Stimulated activated CD4-positive, alpha-beta T cell treated with anti-CD3 and anti-CD28 coated beads, Interleukin-1b, Interleukin-23, amount 100 ng/mL, for 1 hour (primary cell): ENCODE measurements around the gene PTPRF.

Source experiments
- DNase-seq, 2 donors: peaks; one replicate each; pipeline ENCODE4 v3.0.0-alpha.2; 2020; ENCODE audit warnings: low read depth in 2 of 2

The PTPRF gene

DNA sequence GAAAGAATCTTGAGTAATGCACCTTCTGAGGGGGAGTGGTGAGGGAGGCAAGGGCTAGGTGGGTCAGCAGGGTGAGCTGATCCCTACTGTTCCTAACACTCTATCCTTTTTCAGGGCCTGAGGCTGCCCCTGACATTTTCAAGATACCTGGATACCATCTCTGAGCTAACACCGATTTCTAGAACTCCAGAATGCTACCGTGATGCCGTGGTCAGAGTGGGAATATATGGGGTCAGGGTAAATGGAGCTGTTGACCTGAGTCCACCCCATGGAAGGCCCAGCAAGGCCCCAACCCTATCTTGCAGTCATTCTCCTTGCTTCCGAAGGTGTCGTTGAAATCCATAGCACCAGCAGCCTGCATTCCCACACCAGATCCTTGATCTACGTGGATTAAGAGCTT lies 18.0 kb upstream of the PTPRF start:
- no peak for DNase-seq

DNA sequence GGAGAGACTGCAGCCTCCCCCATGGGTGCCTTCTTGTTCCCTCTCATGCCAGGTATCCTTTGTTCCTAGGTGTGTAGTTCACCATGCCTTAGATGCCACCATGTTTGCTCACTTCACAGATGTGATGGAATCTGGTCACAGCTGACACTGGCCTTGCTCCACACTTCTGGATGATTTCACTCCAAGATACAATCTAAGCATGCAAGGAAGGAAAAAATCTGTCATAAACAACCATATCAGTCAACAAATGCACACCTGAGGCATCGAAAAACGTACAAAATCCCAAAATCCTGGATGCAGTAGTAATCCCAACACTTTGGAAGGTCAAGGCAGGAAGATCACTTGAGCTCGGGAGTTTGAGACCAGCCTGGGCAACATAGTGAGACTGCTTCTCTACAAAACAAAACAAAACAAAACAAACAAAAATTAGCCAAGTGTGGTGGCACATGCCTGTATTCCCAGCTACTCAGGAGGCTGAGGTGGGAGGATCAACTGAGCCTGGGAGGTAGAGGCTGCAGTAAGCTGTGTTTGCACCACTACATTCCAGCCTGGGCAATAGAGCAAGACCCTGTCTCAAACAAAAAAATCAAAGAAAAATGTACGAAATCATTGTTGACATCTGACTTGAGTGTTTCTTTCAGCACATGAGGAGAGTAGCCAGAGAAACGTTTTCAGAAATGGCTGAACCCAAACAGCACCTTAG lies 17.1 kb upstream of the PTPRF start:
- DNase-seq = no peak

DNA sequence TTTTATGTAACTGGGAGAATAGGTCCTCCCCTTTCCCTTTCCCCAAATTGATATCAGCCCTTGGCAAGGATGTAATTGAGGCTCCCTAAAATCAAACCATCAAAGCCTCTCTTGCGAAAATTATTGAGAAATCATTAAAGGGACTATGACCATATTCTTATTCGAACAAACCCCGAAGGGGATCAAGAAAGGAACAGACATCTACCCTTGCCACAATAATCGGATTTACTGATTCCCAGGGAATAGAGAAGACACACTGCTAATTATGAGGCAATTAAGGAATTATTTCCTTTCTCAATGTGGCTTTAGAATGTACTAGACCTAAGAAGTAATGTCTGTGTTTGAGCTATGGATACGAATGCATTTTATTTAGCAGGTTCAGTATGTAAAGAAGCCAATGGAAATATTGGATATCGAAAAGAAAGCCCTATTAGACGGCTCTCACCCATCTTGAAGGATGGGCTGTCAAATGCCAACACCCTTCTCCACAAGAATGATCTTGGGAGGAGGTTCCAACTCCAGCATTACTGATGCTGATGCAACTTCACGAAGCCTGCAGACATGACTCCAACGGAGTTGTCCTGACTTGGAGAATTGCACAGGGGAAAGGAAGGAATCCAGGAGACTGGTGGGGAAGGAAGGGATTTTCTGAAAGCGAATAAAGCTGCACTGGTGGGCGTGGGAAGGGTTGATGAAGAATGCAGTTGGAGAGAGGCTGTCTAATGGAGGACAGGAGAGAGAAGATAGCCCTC lies 11.6 kb upstream of the PTPRF start:
- no peak for DNase-seq

DNA sequence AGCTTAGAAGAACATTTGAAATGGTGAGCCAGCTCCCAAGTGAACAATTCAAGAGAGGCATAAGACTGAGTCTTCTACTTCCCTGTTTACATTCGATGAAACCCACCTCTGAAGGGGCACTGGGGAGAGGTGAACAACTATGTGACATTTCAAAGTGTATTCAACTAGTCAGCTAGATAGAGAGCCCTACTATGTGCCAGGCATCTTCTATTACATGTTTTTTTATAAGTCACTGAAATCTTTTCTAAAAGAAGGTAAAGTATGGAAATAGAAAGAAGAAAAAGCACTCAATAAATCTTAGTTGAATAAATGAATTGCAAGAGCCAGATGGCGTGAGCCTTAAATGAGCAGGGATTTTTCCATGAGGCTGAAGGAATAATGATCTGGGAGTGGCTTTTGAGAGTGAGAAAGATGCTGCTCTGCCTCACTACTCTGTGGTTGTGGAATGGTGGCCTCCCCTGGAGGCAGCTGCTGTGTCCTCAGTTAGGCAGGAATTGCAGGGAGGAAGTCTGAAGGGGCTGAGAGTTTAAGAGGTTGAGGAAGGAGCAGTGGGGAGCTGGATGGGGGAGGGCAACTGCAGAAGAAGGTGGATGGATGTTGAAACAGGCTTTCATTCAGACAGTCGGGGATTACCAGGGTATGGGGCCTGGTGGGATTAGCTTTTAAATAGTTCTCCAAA lies 10.4 kb upstream of the PTPRF start:
- no peak for DNase-seq

DNA sequence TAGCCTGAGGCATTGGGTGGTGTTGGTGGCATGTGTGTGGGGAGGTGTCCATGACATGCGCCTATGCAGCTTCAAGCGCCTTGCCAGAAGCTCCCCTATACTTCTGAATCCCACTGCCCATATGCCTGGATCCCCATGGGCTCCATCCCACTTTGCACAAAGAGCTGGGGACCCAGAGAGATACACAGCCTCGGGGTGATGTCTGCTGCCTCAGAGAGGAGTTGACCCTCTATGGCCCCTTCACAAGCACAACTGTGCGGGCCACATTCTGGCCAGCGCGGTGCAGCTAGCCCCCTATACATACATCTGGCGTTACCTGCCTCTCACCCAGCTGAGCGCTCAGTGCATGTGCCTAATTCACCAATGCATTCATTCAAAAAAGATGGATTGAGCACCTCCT lies 9.6 kb upstream of the PTPRF start:
- no peak for DNase-seq

DNA sequence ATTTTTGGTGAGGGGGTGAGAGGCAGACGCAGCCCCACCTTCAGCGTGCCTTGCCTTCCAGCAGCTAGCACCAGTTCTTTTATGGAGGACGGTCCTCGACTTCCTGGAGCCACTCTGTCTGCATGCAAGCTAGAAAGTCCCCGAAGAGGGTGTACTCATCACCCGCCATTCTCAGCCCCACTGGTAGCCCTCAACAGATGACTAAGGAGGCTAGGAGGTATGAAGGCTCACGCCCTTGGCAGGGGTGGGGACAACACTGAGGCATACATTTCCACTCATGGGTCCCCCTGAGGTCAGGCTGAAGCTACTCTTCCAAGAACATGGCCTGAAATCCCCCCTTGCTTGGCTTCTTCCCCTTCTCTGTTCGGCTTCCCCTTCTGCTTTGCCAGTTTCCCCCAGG lies 8.9 kb upstream of the PTPRF start:
- no peak for DNase-seq

DNA sequence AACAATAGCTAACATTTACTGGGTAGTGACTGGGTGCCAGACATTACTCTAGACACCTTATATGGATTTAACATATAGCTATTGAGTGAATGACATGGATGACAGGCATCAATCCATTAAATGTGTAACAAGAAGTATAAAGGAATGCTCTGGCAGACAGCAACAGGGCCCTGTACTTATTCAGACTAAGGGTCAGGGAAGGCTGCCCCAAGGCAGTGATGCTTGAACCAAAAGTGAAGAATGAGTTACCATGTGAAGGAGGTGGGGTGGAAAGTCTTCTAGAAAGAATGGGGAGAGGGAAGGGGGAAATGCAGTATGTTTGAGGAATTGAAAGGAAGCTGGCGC lies 8.3 kb upstream of the PTPRF start:
- no peak for DNase-seq

DNA sequence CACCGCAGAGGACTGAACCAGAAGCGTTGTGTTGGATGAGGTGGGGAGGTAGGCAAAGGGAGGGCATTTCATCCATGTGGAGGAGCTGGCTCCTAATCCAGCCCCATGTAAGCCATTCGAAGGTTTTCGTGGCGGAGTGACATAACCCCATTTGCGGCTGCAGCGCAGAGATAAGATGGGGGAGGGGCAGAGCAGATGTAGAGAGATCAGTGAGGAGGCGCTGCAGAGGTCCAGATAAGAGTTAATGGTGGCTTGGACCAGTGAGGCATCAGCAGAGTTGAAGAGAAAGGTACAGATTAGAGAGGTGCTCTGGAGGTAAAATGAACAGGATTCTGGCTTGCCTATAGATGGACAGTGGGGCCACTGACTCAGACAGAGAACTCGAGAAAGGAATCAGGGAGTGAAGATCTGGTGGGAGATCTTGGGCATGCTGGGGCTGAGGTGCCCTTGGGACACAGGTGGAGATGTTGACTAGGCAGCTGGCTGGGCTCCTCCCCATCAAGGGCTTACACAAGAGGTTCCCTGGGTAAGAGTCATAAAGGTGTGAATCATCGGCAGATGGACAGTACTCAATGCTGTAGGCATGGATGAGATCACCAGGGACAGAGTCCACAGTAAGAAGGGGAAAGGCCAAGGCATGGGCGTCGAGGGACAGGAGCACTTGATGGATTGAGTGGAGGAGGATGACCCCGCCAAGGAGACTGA lies 7.8 kb upstream of the PTPRF start:
- DNase-seq = no peak

DNA sequence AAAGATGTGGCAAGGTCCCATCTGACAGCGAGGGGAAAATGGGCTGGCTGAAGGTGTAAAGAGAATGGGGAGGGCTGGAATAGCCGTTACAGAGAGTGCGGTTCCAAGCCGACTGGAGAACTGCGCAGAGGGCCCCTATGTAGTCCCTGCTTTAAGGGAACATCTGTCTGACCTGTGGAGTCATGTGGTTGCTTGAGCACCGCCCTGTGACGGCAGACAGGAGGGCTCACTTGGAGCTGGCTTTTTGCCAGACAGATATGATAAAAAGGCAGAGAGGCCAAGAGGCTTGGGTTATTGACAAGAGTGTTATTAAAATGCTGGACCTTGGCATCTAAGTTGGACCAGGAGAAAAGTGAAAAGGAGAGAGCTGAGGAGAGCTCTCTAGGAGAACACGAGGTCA lies 5.9 kb upstream of the PTPRF start:
- no peak for DNase-seq

DNA sequence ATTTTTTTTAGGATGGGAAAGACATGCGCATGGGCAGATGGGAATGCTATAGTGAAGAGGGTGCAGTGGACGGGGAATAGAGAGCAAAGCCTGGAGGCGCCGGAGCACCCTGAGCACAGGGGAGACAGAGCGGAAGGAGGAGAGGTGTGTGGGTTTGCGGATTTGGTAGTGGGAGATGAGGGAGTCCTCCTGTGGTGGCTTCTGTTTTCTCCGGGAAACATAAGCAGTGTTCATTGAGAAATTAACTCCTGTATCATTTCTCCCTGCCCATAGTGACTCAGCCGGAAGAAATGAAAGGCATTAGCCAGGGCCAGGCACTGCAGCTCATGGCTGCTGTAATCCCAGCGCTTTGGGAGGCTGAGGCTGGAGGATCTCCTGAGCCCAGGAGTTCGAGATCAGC lies 4.7 kb upstream of the PTPRF start:
- DNase-seq = no peak

DNA sequence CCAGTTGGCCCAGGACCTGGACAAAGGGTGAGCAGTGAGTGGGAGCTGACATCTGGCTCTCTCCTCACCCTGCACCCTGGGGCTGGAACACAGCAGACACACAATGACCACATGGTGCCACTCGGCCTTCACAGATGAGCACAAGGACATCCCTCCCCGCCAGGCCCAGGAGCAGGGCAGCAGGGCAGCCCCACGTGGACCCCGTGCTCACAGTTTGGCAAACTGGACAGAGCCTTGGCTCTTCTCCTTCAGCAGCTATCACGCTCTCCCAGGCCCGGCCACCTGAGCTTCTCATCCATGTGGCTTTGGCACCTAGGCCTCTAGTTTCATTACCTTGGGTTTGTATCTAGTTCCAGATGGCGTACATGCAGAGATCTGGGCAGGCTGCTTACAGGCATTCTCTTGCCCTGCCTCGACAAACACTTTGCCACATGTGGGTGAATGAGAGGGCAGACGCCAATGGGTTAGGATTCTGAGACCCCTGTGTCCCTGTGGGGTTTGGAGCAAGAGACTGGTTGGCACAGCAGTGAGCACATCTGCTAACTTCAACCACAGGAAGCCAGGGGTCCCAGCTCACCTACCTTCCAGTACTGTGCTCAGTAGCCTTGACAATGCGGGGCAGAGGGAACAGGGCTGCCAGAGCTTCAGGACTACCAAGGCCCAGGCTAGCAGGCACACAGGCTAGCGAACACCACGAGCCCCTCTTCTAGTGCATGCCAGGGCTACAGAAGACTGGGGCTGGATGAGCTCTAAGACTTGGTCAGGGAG lies 3.4 kb upstream of the PTPRF start:
- no peak for DNase-seq

DNA sequence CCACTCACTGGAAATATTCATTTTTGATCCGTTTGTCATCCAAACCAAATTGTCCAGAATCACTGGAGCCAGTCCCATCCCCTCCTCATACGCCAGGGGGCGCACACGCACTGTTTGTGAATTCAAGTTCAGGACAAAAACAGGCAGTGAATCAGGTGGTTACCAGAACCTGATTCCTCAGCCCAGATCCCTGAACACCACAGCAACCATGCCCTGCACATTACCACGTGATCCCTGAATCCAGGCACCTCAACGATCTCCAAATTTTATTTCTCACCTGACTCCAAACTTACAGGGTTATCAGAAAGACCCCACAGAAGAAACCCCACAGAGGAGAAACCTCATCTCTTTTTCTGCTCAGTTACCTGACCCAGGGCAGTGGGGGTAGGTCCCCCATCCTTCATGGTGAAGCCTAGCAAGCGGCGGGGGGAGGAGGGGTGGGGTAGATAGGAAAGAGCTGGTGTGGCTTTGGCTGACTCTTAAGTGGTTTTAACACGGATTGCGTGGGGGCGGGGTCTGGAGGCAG lies 1.4 kb upstream of the PTPRF start:
- DNase-seq = peak; percentile 53 to 72

DNA sequence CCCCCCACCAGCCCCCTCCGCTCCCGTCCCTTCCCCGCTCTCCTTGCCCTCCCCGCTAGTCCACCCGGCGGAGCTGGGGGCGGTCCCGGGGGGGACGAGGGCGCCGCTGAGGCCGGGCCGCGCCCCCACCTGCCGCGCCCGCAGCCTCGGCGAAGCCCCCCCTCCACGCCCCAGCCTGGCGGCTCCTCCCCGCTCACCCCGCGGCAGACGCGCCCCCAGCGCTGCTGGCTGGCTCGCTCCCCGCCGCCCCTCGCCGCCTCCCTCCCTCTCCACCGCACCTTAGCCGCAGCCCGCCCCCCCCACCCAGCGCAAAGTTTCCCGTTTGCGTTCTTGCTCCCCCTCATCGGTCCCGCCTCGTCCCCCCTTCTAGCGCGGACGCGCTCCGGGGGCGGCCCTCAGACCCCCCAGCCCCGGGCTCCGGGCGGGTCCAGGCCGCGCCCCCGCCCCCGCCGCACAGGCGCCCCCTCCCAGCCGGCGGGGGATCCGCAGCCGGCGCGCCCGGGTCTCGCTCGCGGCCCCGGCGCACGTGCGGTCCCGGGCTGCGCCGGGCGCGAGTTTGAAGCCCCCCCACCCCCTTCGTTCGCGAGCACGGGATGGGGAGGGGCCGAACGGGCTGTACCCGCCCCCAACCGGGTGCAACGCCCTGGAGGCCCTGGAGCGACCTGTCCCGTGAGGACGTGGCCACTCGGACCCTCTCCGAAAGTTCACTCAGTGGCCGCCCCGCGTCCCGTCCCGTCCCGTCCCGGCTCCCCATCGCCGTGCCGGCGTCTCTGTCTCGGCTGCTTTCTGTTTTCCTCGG lies 623 bp downstream of the PTPRF start:
- no peak for DNase-seq

DNA sequence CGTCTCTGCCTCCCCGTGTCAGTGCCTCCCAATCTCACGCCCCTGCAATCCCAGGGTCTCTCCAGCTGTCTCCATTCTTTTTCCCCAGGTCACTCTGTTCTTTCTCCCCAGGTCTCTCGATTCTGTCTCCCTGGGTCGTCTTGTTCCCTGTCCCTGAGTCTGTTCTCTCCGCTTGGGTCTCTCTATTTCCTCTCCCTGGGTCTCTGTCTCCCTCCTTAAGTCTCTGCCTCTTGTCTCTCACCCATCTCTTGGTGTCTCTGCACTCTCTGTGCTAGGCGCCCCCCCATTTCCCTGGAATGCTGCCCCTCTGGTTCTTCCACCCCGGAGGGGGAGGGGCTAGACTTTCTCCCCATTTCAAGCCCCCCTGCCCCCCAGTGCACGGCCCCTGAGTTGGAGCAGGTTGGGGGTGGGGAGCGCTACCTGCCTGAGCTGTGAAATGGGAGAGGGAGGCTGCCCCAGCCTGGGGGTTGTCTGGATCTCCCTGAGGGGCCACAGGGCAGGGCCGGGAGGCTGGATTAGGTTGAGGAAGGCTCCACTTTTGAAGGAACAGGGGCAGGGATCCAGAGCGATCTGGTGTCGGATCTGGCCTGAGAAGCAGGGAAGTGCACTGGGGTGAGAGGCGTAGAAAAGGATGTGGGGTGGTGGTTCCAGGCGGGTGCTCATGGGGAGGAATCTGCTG lies 1.4 kb downstream of the PTPRF start:
- no peak for DNase-seq

DNA sequence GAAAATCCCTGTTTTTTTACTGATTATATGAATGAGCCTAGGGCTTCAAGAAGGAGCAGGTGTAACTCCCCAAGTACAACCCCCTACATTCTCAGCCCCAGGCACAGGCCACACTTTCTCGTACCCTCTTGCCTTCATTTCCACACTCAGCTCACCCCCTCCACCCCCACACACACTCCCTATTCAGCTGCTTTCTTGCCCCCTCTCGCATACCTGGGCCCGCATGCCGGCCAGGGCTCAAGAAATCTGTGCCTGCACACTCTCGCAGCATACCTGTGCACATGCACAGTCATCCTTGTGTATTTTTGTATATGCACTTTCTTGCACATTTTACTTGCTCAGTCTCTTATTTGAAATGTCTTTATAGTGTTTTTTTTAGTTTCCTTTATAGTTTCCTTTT lies 2.0 kb downstream of the PTPRF start:
- no peak for DNase-seq

DNA sequence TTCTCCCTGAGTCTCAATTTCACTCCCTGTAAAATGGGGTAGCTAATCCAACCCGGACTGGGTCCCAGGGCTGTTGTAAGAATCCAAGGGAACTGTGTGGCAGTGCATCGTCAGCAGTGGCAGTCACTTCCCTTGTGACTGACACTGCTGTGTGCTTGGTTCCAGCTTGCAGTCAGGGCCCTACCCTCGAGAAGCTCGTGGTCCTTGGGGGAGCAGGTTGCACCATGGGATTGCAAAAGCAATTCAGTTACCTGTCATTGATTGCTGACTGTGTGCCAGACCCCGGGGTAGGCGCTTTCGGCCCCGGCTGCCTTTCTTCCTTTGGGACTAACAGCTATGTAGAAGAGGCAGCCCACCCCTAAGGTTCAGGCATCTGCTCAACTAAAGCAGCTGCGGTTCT lies 2.9 kb downstream of the PTPRF start:
- DNase-seq = no peak

DNA sequence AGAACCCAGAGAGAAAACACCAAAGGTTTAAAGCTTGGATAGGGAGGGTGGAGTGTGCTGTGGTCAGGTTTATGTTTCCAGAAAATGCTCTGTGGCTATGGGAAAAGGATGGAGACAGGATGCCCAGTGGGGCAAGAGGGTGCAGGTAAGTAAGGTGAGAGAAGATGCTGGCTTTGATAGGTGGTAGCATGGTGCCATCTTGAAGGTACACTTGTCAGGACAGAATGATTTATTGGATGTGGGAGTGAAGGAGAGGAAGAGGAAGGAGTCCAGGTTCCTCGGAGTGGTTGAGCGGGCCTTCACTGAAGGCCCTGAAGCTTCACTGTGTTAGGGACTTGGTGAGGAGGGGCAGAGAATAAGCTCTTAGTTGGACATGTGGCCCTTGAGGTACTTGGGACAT lies 3.6 kb downstream of the PTPRF start:
- no peak for DNase-seq

DNA sequence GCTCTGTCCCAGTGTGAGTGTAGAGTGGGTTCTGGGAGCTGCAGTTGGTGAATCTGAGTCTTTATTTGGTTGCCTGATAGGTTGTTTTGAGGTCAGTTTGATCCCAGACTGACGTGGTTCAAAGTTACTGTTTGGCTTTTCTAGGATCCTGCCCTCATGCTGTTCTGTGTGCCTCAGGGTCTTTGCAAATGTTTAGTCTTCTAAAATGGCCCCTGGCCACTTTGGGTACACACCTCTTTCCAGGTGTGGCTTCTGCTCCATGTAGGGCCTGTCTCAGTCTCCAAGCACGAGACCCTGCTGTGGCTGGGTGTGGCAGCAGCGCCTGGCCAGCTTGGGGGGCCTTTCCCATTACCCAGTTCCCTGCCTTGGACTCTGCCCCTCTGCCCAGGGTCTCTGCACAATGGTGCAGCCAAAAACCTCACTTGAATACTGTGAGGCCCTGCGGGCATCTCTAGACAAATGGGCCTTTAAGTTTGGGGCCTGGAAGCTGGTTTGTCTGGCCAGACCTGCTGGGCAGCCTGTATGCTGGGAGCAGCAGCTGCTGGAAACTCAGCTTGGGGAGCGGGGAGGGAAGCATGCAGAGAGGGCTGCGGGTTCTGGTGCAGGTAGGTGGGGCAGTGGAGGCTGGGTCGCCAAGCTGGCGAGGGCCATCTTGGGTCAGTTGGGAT lies 5.6 kb downstream of the PTPRF start:
- DNase-seq = no peak

DNA sequence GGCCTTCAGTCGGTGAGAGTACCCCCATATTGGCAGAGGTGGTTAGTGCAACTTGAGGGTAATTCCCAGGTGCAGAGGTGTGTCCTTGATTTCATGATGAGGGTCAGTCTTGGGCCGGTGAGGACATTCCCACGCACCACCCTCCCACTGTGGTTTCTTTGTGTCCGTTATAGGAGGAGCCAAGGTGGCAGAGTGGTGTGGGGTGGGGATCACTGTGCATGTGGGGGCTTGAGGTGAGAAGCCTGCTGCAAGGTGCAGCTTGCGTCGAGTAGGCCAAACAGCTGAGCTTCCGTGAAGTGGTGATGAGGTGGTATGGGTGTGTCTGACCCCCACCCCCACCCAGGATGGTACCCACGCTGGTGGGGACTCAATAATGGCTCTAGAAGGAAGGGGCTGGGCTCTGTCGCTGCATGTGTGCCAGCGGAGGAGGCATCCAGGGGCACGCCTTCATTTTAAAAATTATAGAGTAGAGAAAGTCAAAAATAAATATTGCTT lies 6.2 kb downstream of the PTPRF start:
- DNase-seq = no peak
